Transverse colon (tissue), 4 donors: Measurements from ENCODE around the gene EDC4.

ENCODE experiments used
- EP300 ChIP-seq: sonication (generic); formaldehyde crosslinking; IDR thresholded peaks from one replicate; pipeline ENCODE4 v1.6.1; 2017; ENCODE audit warnings: antibody characterized with exemption, low read depth
- POLR2A ChIP-seq: fragments of 450-650 bp; IDR thresholded peaks from one replicate; pipeline ENCODE4 v1.6.1; 2016; ENCODE audit warnings: antibody characterized with exemption, mild to moderate bottlenecking, moderate library complexity
- POLR2AphosphoS5 ChIP-seq, 3 donors: sonication (generic); formaldehyde crosslinking; IDR thresholded peaks; one replicate each; pipeline ENCODE4 v1.6.1; 2016; ENCODE audit warnings: antibody characterized with exemption in 3 of 3
- TF ChIP-seq, protein P1 (sequence below), 5 experiments: fragments of 200-600 bp in 3 of 5; fragments of 450-650 bp in 2 of 5; sonication (generic) in 3 of 5; IDR thresholded peaks; 1 replicate in 2 of 5; 2 replicates in 3 of 5; pipeline ENCODE4 v1.5.1; 2016 to 2017; ENCODE audit warnings: antibody characterized with exemption in 5 of 5, inconsistent platforms in 3 of 5, mild to moderate bottlenecking in 2 of 5, moderate library complexity in 1 of 5

- TF ChIP-seq, protein P1, sequence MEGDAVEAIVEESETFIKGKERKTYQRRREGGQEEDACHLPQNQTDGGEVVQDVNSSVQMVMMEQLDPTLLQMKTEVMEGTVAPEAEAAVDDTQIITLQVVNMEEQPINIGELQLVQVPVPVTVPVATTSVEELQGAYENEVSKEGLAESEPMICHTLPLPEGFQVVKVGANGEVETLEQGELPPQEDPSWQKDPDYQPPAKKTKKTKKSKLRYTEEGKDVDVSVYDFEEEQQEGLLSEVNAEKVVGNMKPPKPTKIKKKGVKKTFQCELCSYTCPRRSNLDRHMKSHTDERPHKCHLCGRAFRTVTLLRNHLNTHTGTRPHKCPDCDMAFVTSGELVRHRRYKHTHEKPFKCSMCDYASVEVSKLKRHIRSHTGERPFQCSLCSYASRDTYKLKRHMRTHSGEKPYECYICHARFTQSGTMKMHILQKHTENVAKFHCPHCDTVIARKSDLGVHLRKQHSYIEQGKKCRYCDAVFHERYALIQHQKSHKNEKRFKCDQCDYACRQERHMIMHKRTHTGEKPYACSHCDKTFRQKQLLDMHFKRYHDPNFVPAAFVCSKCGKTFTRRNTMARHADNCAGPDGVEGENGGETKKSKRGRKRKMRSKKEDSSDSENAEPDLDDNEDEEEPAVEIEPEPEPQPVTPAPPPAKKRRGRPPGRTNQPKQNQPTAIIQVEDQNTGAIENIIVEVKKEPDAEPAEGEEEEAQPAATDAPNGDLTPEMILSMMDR (IDR thresholded peaks at IDR 0.05): no peak
- TF ChIP-seq POLR2A: no peak
- TF ChIP-seq EP300: no peak
- no peak for TF ChIP-seq POLR2AphosphoS5 (IDR thresholded peaks at IDR 0.05)
Measured at GRCh38 chr16:67845291-67846062, 27.4 kb upstream of the EDC4 start.
